K562 (cell line): ENCODE measurements around the gene RAB6B. TPM values are rescaled to one million over a fixed set of nuclear protein-coding genes. Genes with fewer than 3 reads are reported as not detected.
A peak's percentile ranks its signal among the peaks of the same experiment; 100 is the strongest.

Experiments used
- ATAC-seq: fragments of 200-7000 bp; cut with Tn5 transposase; 3 replicates; pipeline ENCODE4 v1.9.1; 2020; ENCODE audit warnings: moderate library complexity
- BruUV-seq: library from RNA; stranded (reverse); fragments of 400-500 nt; replicated peaks from 2 replicates; lab custom pipeline; 2021; lab: Mats Ljungman, UMichigan
- CTCF ChIA-PET: fragments of 300-600 bp; formaldehyde crosslinking; extraction: SDS; loops from one replicate; lab custom pipeline; 2021; ENCODE audit warnings: low intra/inter-chr PET ratio; lab: Yijun Ruan, JAX
- POLR2A ChIA-PET: fragments of 300-600, 350-650 bp; sonication (Branson Sonifier 250); formaldehyde crosslinking; extraction: SDS; loops from one replicate; lab custom pipeline; 2021; ENCODE audit warnings: antibody characterized with exemption, inconsistent platforms; lab: Yijun Ruan, JAX
- DNase-seq, 4 experiments: peaks; one replicate each; pipeline versions ENCODE4 v3.0.0 to v3.0.0-alpha.2; 2011 to 2018; ENCODE audit warnings: low spot score in 3 of 4, mixed read lengths in 3 of 4; ENCODE audit errors: extremely low read depth in 1 of 4
- FAIRE-seq: peaks from 2 replicates; lab custom pipeline; 2011; peaks lifted over from hg19 to GRCh38; lab: Jason Lieb, UNC
- H2AFZ ChIP-seq: 2 replicates; pipeline ENCODE4 v1.6.0; 2011; ENCODE audit warnings: low read depth, low read length, control low read depth, inconsistent platforms
- H3K27ac ChIP-seq: fragments of 200-600 bp; 3 replicates; pipeline ENCODE4 v1.8.0; 2011; ENCODE audit warnings: low read depth, mild to moderate bottlenecking, control low read depth, inconsistent platforms, low read length, moderate library complexity, mixed read lengths; ENCODE audit errors: extremely low read depth
- H3K27me3 ChIP-seq, 2 experiments: fragments of 300-600 bp in 1 of 2; 2 replicates in 1 of 2; 3 replicates in 1 of 2; pipeline versions ENCODE4 v1.6.0 to v1.8.0; 2011; ENCODE audit warnings: inconsistent platforms in 2 of 2, low read length in 2 of 2, mild to moderate bottlenecking in 1 of 2, mixed read lengths in 1 of 2, moderate library complexity in 1 of 2; ENCODE audit not compliant: control insufficient read depth in 2 of 2, insufficient read depth in 2 of 2
- H3K36me3 ChIP-seq: fragments of 300-600 bp; 3 replicates; pipeline ENCODE4 v1.8.0; 2011; ENCODE audit warnings: mild to moderate bottlenecking, low read length, inconsistent platforms; ENCODE audit not compliant: control insufficient read depth, insufficient read depth
- H3K4me1 ChIP-seq, 2 experiments: fragments of 200-600 bp in 1 of 2; replicated peaks in 1 of 2; 2 replicates in 1 of 2; 3 replicates in 1 of 2; pipeline versions ENCODE4 v1.5.1 to v1.8.0; 2011; ENCODE audit warnings: inconsistent platforms in 2 of 2, low read length in 2 of 2, mild to moderate bottlenecking in 1 of 2, mixed read lengths in 1 of 2, moderate library complexity in 1 of 2; ENCODE audit not compliant: control insufficient read depth in 2 of 2, insufficient read depth in 2 of 2
- H3K4me2 ChIP-seq: 2 replicates; pipeline ENCODE4 v1.6.1; 2011; ENCODE audit warnings: low read length, control low read depth, inconsistent platforms, mixed read lengths; ENCODE audit not compliant: insufficient read depth
- H3K4me3 ChIP-seq: fragments of 200-600 bp; sonication (generic), shearing (Covaris generic); 2 replicates; pipeline ENCODE4 v1.5.1; 2016; ENCODE audit warnings: control low read depth, inconsistent platforms
- H3K79me2 ChIP-seq: fragments of 200-600 bp; 3 replicates; pipeline ENCODE4 v1.8.0; 2011; ENCODE audit warnings: low read length, inconsistent platforms; ENCODE audit not compliant: control insufficient read depth, insufficient read depth
- H3K9ac ChIP-seq, 2 experiments: 2 replicates each; pipeline versions ENCODE4 v1.6.0 to v1.6.1; 2011; ENCODE audit warnings: low read depth in 2 of 2, low read length in 2 of 2, control low read depth in 1 of 2, inconsistent platforms in 1 of 2, mild to moderate bottlenecking in 1 of 2, mixed read lengths in 1 of 2; ENCODE audit not compliant: insufficient read depth in 1 of 2
- H3K9me1 ChIP-seq: one replicate; pipeline ENCODE4 v1.6.0; 2011; ENCODE audit warnings: inconsistent platforms, mild to moderate bottlenecking, low read length, moderate library complexity; ENCODE audit not compliant: control insufficient read depth, insufficient read depth
- H3K9me3 ChIP-seq: replicated peaks from 2 replicates; pipeline ENCODE4 v1.5.1; 2011; ENCODE audit warnings: low read depth, low read length, inconsistent platforms; ENCODE audit not compliant: control insufficient read depth, insufficient read depth
- H4K20me1 ChIP-seq: replicated peaks from 2 replicates; pipeline ENCODE4 v1.6.1; 2011; ENCODE audit warnings: low read length, inconsistent platforms, mixed read lengths; ENCODE audit not compliant: control insufficient read depth, insufficient read depth
- ELF4 ChIP-seq: fragments of 450-650 bp; formaldehyde crosslinking; IDR thresholded peaks from 2 replicates; pipeline ENCODE4 v1.4.0; 2022; ENCODE audit warnings: missing genetic modification characterization
- GTF2A2 ChIP-seq: IDR thresholded peaks from 2 replicates; pipeline ENCODE4 v1.6.1; 2016; ENCODE audit warnings: mild to moderate bottlenecking, missing genetic modification characterization, missing compliant biosample characterization
- SAFB ChIP-seq: fragments of 200-400 bp; formaldehyde crosslinking; IDR thresholded peaks from 2 replicates; pipeline ENCODE4 v1.6.1; 2017; ENCODE audit warnings: low read depth, low read length, borderline replicate concordance
- WGBS: fragments of 100-300 bp; shearing (Covaris generic); methylation state at CpG from one replicate; pipeline ENCODE4 v1.1.6; 2016; ENCODE audit warnings: low coverage, mixed read lengths; ENCODE audit not compliant: insufficient coverage; ENCODE audit errors: missing lambda C conversion rate; 5-methylcytosine and 5-hydroxymethylcytosine counted together
- in situ Hi-C: fragments of 300-500 bp; cut with MboI; formaldehyde crosslinking; loops from 4 replicates; pipeline ENCODE4 v1.15.0; 2018; ENCODE audit warnings: inconsistent platforms, mixed read lengths
- intact Hi-C: fragments of 100-400 bp; cut with micrococcal nuclease; formaldehyde crosslinking; loops from 2 replicates; pipeline ENCODE4 v1.14.2; 2022
- polyA plus RNA-seq, 8 experiments: library from polyadenylated mRNA; depleted of rRNA in 4 of 8; stranded (reverse) in 5 of 8; unstranded in 3 of 8; fragments of >200 nt; fragmentation: Nextera tagmentation in 2 of 8; fragmentation: Illumina TruSeq in 1 of 8; extraction: Ambion mirVana in 2 of 8; extraction: Trizol in 1 of 8; gene quantifications; 2 replicates each; pipeline versions ENCODE4 v1.2.1 to v1.2.3, GENCODE V29; 2011 to 2014; ENCODE audit warnings: inconsistent platforms in 1 of 8, missing spikeins in 1 of 8
- total RNA-seq, 7 experiments: library from RNA; depleted of rRNA in 6 of 7; stranded (reverse); fragments of >200 nt in 6 of 7; fragmentation: Illumina TruSeq in 2 of 7; extraction: Trizol in 2 of 7; gene quantifications; 2 replicates each; pipeline versions ENCODE4 v1.2.1 to v1.2.3, GENCODE V29; 2011 to 2021; ENCODE audit warnings: low replicate concordance in 1 of 7

Gene RAB6B
- total and polyA plus RNA-seq, 9 of the 15 experiments (the other 6 are each of a cell fraction or from before 2014, with no cell fraction given), result 0.60 to 18.1 (median 1.5) TPM

- ChIA-PET CTCF (interaction anchor here (3.3 kb wide), 1 partner anchor 109 kb away, joined by 24 read pairs; no protein-coding TSS in a partner anchor), POLR2A (interaction anchor here (0.8 to 1.2 kb wide), 3 partner anchors 17 to 128 kb away, joined by 3 read pairs; no protein-coding TSS in a partner anchor)
- H3K79me2 ChIP-seq, result no peaks in the 10 kb centered on the region
- no peaks in the 10 kb centered on the region for H3K36me3 ChIP-seq
- H3K9ac ChIP-seq, result no peak overlapping the region; a peak in 1 of 4 replicates
- H3K27me3 ChIP-seq, result peaks cover 3 to 30% of the 10 kb centered on the region in 2 experiments; a peak in 4 of 5 replicates
- ATAC-seq (no peak), DNase-seq (no peak), FAIRE-seq (no peak)
- intact Hi-C loops (loop anchor here (5.0 to 10.0 kb wide), 2 partner anchors 96 to 1204 kb away; partner anchors contain the start of gene NPHP3), in situ Hi-C loops (loop anchor here (5.0 kb wide), 1 partner anchor 106 kb away; no protein-coding TSS in a partner anchor)
- no peaks in the 10 kb centered on the region; the same call in 1 of the 2 replicates for H4K20me1 ChIP-seq
- TF ChIP-seq SAFB (no peak), ELF4 (CRISPR knock-in tag) (no peak), GTF2A2 (tag) (no peak)
- peak overlapping the region; percentile 72 for H3K4me2 ChIP-seq
- no peak overlapping the region for H2AFZ ChIP-seq
- no peaks in the 10 kb centered on the region for H3K9me1 ChIP-seq
- H3K4me1 ChIP-seq, result peaks cover 0 to 16% of the 10 kb centered on the region in 2 experiments; a peak in 3 of 5 replicates
- H3K4me3 ChIP-seq, result no peak overlapping the region
- no peak overlapping the region for H3K27ac ChIP-seq
- no peaks in the 10 kb centered on the region for H3K9me3 ChIP-seq
- no TSS peak for BruUV-seq
- 27% methylated on average over 14 of the region's 20 CpGs for WGBS
Measured at GRCh38 chr3:133928136-133928893, 32.6 kb upstream of the RAB6B start.
